D341Med (cell line): Measurements from ENCODE around the gene RPL13.
"Not testable (repeated sequence)": the region's sequence is repeated elsewhere in the genome, so short reads cannot be mapped to it uniquely, and the experiment has no call there.

Experiments
- DNase-seq: peaks from one replicate; pipeline ENCODE4 v3.0.0; 2012; ENCODE audit warnings: low spot score

The RPL13 gene

DNA sequence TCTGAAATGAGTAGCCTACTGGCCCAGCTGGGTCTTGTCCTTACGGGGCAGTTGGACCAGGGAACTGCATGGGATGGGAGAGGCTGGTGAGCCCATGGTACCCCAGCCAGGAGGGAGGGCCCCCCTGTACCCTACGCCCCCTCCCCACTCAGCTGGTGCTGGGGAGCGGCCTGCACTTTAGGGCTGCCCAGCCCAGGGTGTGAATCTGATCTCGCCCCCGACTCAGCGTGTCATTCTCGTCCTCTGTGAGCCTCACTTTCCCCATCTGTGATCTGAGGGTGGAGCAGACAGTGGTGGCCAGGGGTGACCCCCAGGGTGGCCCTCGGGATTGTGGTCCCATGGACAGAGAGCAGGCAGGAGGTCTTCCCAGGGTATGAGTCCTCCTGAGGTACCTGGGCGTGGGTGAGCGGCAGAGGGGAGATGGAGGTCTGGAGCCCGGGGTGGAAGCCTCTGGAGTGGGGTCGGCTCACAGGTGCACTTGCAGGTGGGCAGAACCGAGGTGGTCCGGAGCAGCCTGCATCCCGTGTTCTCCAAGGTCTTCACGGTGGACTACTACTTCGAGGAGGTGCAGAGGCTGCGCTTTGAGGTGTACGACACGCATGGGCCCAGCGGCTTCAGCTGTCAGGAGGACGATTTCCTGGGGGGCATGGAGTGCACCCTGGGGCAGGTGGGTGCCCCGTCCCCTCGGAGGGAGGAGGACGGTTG lies 16.7 kb downstream of the RPL13 start:
- DNase-seq = no peak

DNA sequence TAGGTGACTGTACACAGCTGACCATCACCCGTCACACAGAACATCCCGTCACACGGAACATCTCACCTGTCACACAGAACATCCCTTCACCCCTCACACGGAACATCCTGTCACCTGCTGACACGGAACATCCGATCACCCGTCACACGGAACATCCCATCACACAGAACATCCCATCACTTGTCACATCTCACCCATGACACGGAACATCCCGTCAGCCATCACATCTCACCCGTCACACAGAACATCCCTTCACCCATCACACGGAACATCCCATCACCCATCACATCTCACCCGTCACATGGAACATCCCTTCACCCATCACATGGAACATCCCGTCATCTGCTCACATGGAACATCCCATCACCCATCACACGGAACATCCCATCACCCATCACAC lies 18.9 kb downstream of the RPL13 start:
- DNase-seq = no peak

DNA sequence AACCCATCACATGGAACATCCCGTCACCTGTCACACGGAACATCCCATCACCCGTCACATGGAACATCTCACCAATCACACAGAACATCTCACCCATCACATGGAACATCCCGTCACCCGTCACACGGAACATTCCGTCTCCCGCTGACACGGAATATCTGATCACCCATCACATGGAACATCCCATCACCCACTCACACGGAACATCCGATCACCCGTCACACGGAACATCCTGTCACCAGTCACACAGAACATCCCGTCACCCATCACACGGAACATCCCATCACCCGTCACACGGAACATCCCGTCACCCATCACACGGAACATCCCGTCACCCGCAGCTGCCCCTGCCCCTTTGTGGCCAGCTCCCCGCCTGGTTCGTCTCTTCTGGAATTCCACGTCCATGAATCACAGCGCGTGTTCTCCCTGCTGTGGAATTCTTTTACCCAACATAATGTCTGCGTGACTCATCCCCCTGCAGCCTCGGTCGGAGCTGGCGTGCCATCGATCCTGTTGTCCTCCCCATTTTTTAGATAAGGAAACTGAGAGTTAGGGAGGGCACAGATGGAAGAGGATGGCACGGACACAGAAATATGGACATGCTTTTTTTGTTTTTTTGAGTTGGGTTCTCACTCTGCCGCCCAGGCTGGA lies 20.7 kb downstream of the RPL13 start:
- DNase-seq = no peak

DNA sequence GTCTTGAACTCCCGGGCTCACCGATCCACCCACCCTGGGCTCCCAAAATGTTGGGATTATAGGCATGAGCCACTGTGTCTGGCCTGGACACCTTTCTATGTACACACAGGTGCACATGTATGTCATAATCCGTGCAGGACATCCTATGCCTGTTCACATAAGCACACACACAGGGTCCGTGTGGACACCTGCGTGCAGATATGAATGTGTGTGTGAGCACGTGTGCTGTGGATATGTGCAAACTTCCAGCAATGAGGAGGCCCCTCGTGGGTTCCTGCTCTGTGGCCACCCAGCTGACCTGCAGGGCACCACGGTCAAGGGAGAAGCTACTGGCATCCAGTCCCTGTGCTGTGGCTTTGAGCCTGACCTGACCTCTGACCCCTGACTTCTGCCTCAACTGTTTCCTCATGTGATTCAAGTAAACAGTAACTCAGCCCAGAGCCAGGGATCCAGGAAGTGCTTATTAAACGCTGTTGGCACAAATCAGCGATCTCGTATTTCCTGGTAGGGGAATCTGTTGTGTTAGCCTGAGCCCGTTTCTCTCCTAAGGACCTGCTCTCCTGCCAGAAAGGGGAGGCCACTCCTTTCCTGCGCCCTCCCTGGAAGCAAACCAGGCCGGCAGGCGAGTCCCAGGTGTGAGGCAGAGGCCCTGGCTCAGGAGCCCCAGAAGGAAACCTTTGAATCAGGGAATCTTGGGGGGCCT lies 21.5 kb downstream of the RPL13 start:
- no peak for DNase-seq

DNA sequence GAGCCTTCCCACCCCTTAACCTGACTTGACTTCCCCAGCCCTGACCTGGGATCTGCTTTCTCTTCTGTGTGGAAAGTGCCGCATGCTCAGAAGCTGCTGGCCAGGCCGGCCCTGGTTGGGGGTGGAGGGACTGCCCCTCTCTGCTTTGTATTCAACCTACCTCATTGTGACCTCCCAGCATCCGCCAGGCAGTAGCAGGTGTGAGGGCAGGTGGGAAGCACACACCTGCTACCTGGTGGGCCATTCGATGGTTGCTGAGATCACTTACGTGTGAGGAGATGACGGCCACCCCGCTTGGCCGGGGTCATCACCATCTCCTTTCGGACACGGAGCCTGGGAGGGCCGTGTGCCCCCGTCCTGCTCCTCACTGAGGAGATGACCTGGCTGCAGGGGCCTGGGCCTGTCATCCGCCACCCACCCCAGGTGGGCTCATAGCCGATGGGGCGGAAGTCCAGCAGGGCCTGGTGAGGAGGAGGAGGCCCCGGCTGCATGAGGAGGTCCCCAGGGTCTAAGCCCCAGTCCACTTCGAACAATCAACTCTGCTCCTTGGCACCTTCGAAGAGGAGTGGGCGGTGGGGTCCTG lies 22.2 kb downstream of the RPL13 start:
- no peak for DNase-seq

DNA sequence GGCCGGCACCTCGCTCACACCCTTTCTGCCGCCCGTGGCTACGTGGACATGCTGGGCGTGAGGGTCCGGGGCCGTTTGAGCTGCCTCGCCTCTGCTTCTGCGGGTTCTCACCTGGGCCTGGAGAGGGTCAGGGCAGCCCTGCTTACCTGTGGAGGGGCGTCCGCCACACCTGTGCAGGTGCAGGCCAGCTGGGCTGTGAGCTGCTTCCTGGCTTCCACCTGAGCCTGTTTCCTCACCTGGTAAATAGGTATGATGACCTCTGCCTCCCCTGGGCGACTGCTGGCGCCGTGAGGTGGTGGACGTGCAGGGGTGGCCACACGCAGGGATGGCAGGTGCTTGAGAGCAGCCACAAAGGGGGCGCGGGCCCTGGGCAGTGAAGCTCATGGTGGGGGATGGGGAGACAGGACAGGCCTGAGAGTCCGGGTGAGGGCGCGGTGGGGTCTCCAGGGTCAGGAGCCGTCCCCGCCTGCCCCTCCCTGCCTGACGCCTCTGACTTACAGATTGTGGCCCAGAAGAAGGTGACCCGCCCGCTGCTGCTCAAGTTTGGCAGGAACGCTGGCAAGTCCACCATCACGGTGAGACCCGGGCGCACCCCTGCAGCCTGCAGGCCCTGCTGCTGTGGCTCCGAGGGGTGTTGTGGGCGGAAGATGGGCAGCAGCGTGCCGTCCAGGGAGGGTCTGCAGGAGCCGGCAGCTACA lies 22.9 kb downstream of the RPL13 start:
- no peak for DNase-seq

DNA sequence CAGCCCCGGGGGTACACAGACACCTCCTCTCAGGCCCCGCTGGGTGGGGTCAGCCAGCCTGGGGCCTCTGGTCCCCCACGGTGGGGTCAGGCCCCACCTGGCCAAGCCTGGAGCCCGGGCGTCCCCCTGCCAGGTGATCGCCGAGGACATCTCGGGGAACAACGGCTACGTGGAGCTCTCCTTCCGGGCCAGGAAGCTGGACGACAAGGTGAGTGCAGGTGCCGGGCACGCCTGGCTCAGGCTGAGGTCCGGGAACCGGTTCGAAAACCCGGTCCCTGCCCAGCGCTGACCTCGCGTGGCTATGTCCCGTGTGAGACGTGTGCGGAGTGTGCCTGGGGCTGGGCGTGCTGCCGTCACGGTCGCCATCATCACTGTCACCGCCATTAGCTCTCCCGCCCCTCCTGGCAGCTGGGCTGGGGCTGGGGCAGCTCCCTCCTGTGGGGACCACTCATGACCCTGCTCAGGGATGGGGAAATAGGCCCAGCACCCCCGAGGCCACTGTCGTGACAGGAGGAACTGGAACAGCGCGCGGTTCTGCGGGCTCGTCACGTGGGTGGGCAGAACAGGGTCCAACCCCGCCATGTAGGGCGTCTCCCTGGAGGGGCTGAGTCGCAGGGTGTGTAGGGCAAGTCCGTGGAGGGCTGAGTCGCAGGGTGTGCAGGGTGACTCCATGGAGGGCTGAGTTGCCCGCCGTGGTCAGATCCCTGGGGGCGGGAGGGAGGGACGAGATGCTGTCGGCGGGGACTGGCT lies 23.6 kb downstream of the RPL13 start:
- no peak for DNase-seq

DNA sequence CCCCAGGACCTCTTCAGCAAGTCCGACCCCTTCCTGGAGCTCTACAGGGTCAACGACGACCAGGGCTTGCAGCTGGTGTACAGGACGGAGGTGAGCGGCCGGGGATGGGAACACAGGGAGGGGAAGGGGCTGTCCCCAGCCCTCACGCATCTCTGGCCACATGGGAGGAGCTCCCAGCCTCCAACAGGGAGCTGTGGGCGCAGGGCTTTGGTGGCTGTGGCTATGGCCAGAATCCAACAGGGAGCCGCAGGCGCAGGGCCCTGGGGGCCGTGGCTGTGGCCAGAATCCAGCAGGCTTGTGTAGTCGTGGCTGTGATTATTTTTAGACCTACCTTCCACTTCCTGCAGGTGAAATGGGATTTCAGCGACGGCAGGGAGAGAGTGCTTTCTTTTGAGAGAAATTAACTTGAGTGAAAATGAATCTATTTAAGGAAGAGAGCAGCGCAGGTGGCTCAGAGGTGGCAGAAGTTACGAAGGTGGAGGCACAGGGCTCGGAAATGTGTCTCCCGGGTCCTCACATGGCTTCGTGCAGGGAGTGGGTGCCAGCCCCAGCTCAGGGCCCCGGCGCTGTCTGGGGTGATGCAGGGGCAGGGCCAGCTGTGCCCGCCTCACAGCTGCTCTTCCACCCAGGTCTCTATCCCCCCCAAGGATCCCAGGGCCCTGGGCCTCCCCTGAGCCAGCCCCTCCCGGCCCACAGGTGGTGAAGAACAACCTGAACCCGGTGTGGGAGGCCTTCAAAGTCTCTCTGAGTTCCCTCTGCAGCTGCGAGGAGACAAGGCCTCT lies 24.5 kb downstream of the RPL13 start:
- no peak for DNase-seq

DNA sequence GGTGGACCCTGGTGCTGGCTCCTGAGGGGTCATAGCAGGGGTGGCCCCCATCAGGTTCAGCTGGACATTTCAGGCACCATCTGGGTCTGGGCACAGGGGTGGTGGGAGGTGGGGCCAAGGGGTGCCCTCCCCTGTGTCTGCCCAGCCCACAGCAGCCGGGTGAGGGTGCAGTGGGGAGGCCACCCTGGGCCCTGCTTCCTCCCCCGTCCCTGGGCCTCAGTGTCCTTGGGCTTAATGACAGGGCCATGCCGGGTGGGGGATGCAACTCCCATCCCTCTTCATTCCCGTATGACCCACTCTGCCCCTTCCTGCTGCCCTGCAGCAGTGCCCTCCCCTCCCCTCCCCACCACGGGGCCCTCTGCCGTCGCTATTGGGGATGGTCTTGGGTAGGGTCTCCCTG lies 25.7 kb downstream of the RPL13 start:
- DNase-seq = no peak

DNA sequence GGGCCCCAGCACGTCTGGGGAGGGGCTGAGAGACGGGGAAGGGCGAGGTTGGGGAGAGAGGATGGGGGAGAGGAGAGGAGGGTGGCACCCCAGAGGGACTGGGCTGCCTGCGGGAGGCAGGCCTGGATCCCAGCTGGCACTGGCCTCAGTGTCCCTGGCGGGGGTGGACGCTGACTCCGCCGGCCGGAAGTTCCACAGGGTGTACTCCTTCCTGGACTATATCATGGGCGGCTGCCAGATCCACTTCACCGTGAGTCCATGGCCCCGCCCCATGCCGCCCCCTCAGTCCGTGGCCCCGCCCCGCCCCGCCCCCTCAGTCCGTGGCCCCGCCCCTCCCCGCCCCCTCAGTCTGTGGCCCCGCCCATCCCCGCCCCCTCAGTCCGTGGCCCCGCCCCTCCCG lies 26.4 kb downstream of the RPL13 start:
- DNase-seq = no peak

DNA sequence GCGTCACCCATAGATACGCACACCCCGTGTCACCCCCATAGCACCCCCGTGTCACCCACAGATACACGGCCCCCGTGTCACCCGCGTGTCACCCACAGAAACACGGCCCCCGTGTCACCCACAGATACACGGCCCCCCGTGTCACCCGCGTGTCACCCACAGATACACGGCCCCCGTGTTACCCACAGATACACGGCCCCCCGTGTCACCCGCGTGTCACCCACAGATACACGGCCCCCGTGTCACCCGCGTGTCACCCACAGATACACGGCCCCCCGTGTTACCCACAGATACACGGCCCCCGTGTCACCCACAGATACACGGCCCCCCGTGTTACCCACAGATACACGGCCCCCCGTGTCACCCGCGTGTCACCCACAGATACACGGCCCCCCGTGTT lies 27.2 kb downstream of the RPL13 start:
- DNase-seq = not testable (repeated sequence)

DNA sequence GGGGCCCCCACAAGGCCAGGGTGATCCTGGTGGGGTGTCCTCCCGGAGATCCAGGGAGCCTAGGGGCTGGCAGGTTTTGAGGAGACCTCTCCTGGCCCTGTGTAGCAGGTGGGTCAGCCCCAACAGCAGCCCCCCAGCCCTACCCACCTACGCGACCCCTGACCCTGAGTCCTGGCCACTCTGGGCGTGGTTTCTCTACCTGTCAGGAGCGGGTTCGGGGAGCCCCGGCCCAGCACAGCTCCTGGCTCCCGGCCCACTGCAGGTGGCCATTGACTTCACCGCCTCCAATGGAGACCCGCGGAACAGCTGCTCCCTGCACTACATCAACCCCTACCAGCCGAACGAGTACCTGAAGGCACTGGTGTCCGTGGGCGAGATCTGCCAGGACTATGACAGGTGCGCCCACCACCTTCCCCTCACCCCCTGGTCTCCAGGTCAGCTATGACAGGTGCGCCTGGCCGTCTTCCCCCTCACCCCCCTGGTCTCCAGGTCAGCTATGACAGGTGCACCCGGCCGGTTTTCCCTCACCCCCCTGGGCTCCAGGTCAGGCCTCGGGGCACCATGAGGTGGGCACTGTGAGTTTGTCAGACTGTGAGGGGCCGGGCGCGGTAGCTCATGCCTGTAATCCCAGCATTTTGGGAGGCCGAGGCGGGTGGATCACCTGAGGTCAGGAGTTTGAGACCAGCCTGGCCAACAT lies 28.1 kb downstream of the RPL13 start:
- no peak for DNase-seq

DNA sequence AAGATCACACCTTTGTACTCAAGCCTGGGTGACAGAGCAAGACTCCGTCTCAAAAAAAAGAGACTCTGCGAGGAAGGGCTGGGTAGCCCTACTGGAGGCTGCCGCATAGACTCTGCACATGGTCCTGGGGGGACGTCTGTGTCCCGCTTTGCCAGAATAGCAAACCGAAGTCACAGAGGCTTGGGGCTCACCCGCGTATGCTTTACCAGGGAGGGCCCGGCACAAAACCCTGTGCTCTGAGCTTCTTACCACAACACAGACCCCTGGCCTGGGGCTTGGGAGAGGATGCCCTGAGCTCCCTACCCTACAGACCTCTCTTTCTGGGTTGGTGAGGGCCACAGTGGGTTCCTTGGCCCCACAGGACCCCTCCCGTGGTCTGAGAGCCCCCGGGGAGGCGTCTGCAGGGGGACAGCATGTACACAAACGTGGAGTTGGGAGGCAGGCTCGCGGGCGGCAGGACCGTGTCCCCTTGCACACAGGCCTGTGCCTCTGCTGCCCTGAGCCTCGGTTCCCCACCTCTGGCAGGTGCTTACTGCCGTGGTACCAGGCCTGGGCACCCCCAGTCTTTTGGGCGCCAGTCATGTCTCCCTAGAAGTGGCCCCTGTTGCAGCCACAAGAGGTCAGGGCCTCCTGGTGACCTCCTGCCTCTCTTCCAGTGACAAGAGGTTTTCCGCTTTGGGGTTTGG lies 28.9 kb downstream of the RPL13 start:
- no peak for DNase-seq

DNA sequence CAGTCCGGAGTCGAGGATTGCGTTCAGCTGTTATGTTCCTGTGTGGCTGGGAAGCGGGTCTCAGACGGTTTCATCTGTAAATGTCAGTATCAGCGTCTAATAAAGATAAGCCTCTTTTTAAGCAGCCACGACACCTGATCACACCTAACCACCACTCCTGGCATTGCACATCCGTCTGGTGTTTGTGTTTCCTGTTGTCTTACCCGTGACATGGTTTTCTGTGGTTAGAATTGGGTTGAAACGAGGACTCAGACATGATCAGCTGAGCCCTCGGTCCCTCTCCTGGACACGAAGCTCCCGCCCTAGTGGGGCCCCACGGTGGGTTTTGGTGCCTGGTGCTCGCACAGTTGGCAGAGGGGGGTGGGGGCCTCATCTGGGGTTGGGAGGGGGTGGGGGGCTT lies 33.4 kb downstream of the RPL13 start:
- no peak for DNase-seq

DNA sequence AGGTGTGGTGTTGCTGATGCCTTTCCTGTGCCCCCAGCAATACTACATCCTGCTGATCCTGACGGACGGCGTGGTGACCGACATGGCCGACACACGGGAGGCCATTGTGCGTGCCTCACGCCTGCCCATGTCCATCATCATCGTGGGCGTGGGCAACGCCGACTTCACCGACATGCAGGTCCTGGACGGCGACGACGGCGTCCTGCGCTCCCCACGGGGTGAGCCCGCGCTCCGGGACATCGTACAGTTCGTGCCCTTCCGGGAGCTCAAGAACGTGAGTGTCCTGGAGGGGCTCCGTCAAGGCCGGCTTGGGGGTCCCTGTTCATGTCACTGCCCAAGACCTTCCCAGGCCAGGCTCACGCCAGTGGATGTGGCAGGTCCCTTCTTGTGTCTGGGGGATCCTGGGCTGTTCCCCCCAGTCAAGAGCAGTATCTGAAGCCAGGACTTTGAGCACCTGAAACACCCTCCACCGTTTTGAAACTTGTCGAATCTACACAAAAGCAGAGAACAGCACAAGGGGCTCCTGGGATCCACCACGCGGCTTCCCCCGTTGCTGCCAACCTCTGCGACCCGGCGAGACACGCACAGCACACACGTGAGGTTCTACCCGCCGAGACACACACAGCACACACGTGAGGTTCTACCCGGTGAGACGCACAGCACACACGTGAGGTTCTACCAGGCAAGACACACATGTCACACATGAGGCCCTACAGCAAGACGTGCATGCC lies 35.0 kb downstream of the RPL13 start:
- DNase-seq = no peak

DNA sequence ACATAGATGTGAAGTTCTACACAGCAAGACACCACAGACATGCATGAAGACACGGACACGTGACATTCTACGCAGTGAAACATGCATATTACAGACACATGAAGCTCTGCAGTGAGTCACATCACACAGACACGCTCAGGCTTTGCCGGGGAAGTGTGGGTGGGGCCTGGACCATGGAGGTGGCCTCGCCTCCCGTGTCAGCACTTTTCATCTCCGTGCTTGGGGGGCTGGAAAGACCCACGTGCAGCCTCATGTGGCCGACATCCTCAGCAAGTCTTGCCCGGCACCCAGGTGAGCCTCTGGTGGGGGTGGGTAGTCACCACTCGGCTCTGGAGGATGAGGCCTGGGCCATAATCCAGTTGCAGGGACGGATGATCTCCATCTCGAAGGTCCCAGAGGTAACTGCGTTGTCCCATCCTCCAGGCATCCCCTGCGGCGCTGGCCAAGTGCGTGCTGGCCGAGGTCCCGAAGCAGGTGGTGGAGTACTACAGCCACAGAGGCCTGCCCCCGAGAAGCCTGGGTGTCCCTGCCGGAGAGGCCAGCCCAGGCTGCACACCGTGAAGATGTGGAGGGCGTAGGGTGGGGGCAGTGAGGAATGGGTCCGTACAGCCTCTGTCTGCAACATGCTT lies 35.7 kb downstream of the RPL13 start:
- no peak for DNase-seq

DNA sequence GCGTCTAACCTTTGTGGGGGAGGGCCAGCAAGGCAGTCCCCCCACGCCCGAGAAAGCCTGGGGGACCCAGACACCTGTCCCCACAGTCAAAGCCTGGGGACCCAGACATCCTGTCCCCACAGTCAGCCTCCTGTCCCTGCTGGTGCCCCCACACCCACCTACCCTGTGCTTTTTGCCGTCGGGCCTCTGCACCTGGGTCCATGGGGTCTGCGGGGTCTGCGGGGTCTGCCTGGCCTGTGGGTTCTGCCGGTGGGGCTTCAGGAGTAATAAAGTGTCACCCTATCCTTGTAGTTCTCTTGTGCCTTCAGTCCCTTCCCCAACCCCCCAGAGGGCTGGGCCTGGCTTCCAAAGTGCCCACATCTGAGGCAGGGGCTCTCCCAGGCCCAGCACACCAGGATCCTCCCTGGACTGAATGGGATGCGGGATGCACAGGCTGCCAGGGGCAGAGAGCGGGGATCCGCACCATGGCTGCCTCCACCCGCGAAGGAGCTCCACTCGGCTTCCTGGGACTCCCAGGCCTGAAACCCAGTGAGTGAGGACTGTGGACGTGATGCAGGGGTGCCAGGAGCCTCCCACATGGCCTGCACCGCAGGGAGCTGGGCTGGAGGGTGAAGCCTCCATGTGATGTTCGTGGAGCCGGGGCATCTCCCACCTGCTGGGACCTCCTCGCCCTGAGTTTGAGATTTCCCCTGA lies 36.6 kb downstream of the RPL13 start:
- DNase-seq = no peak

DNA sequence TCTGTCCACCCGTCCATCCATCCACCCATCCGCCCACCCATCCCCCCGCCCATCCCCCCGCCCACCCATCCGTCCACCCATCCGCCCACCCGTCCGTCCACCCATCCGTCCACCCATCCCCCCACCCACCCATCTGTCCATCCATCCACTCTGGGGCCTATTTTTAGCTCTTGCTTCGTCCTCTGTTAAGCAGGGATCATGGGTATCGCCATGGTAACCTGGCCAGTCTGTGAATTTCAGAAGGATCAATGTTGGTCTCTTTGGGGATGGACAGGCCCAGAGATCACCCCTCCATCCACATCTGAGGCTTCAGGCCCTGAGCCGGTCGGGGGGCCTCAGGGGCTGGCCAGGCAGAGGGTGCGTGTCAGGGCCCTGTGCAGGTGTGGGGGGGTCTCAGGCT lies 37.7 kb downstream of the RPL13 start:
- DNase-seq = no peak
